Gastrocnemius medialis (tissue), 4 donors: ENCODE measurements around the gene HACD1. TPM values are rescaled to one million over a fixed set of nuclear protein-coding genes. Genes with fewer than 3 reads are reported as not detected.
"Not testable (repeated sequence)": the region's sequence is repeated elsewhere in the genome, so short reads cannot be mapped to it uniquely, and the experiment has no call there.

Experiments used
- ATAC-seq, 2 donors: fragments of 150-250 bp; one replicate each; pipeline ENCODE4 v1.9.1; 2016
- DNase-seq, 2 donors: peaks; one replicate each; pipeline ENCODE4 v3.0.0-alpha.2; 2019
- H3K27ac ChIP-seq, 4 donors: fragments of 200-600 bp; sonication (generic); 1 replicate in 1 of 4; 2 replicates in 3 of 4; pipeline ENCODE4 v1.5.1; 2016 to 2018; ENCODE audit warnings: mild to moderate bottlenecking in 2 of 4, moderate library complexity in 1 of 4
- H3K27me3 ChIP-seq, 3 donors: fragments of 200-600 bp; sonication (generic) in 2 of 3; 1 replicate in 1 of 3; 2 replicates in 2 of 3; pipeline versions ENCODE4 v1.5.1 to v1.6.0; 2016 to 2019; ENCODE audit warnings: mild to moderate bottlenecking in 1 of 3, moderate library complexity in 1 of 3
- H3K36me3 ChIP-seq, 2 donors: fragments of 200-600 bp; sonication (generic) in 1 of 2; one replicate each; pipeline ENCODE4 v1.5.1; 2017 to 2018
- H3K4me1 ChIP-seq, 2 donors: fragments of 200-600 bp; sonication (generic) in 1 of 2; one replicate each; pipeline ENCODE4 v1.5.1; 2016 to 2017; ENCODE audit warnings: mild to moderate bottlenecking in 2 of 2
- H3K4me3 ChIP-seq, 4 donors: fragments of 200-600 bp; sonication (generic) in 3 of 4; 1 replicate in 1 of 4; 2 replicates in 3 of 4; pipeline ENCODE4 v1.5.1; 2016 to 2019; ENCODE audit warnings: mild to moderate bottlenecking in 2 of 4
- H3K9me3 ChIP-seq, 3 donors: fragments of 200-600 bp; sonication (generic) in 2 of 3; 1 replicate in 1 of 3; 2 replicates in 2 of 3; pipeline ENCODE4 v1.5.1; 2016 to 2019
- CTCF ChIP-seq, 5 experiments: fragments of 450-650 bp in 3 of 5; fragments of 200-600 bp in 2 of 5; sonication (generic) in 2 of 5; IDR thresholded peaks in 4 of 5; conservative IDR thresholded peaks in 1 of 5; 1 replicate in 4 of 5; 2 replicates in 1 of 5; pipeline ENCODE4 v1.5.1; 2016 to 2019; ENCODE audit warnings: antibody characterized with exemption in 5 of 5, mild to moderate bottlenecking in 3 of 5, moderate library complexity in 3 of 5
- POLR2A ChIP-seq, 2 donors: fragments of 450-650 bp; IDR thresholded peaks; one replicate each; pipeline ENCODE4 v1.6.1; 2017; ENCODE audit warnings: antibody characterized with exemption in 2 of 2, mild to moderate bottlenecking in 2 of 2, moderate library complexity in 2 of 2
- in situ Hi-C, 4 donors: fragments of 200-750 bp; cut with MboI; loops; one replicate each; pipeline versions ENCODE4 v1.15.0 to v1.8.0; 2017; ENCODE audit warnings: low sequenced_read_pairs in 4 of 4
- intact Hi-C: fragments of 100-400 bp; cut with DNase I; formaldehyde crosslinking; loops from one replicate; pipeline ENCODE4 v1.15.1; 2023; ENCODE audit warnings: low total_unique reads
- total RNA-seq, 4 donors: library from RNA; depleted of rRNA; stranded (reverse); fragments of >200 nt; gene quantifications; one replicate each; pipeline versions ENCODE4 v1.1.0 to v1.2.3, GENCODE V29; 2016

HACD1 gene
- total RNA-seq, 4 donors from 2014 or later = 16.5 to 73.4 (median 44.3) TPM

GRCh38 chr10:17606547-17607040, 10.6 kb downstream of the HACD1 start:
- Histone ChIP-seq H3K9me3 (no peaks in the 10 kb centered on the region), H3K27ac (no peak overlapping the region), H3K4me3 (no peak overlapping the region), H3K36me3 (no peaks in the 10 kb centered on the region), H3K27me3 (no peaks in the 10 kb centered on the region), H3K4me1 (no peaks in the 10 kb centered on the region)
- DNase-seq = no peak
- in situ Hi-C loops (loop anchor here (5.0 to 25.0 kb wide), 4 partner anchors 136 to 606 kb away; no protein-coding TSS in a partner anchor), intact Hi-C loops (loop anchor here (1.0 kb wide), 2 partner anchors 137 to 266 kb away; no protein-coding TSS in a partner anchor)
- TF ChIP-seq CTCF (IDR thresholded peaks at IDR 0.05 in 4 of 5, conservative IDR thresholded peaks at IDR 0.05 in 1 of 5) (no peak), POLR2A (IDR thresholded peaks at IDR 0.05) (no peak)
- ATAC-seq = no peak

GRCh38 chr10:17605936-17606335, 11.2 kb downstream of the HACD1 start:
- intact Hi-C loops = no loop called here
- no peaks in the 10 kb centered on the region for H3K36me3 ChIP-seq
- ATAC-seq = no peak
- H3K9me3 ChIP-seq = no peaks in the 10 kb centered on the region
- TF ChIP-seq POLR2A (IDR thresholded peaks at IDR 0.05) = no peak
- no peak for TF ChIP-seq CTCF (IDR thresholded peaks at IDR 0.05 in 4 of 5, conservative IDR thresholded peaks at IDR 0.05 in 1 of 5)
- in situ Hi-C loops = loop anchor here (5.0 to 25.0 kb wide), 4 partner anchors 136 to 606 kb away; no protein-coding TSS in a partner anchor
- no peaks in the 10 kb centered on the region for H3K4me1 ChIP-seq
- no peak overlapping the region for H3K27ac ChIP-seq
- no peak for DNase-seq
- H3K4me3 ChIP-seq = no peak overlapping the region
- H3K27me3 ChIP-seq = no peaks in the 10 kb centered on the region

GRCh38 chr10:17599089-17599488, 18.1 kb downstream of the HACD1 start:
- Histone ChIP-seq H3K36me3 (peaks cover 0 to 7% of the 10 kb centered on the region in 2 donors), H3K4me3 (no peak overlapping the region), H3K27me3 (no peaks in the 10 kb centered on the region), H3K27ac (no peak overlapping the region), H3K4me1 (no peaks in the 10 kb centered on the region), H3K9me3 (no peaks in the 10 kb centered on the region)
- in situ Hi-C loops (no loop called here), intact Hi-C loops (no loop called here)
- ATAC-seq (no peak), DNase-seq (no peak)
- TF ChIP-seq POLR2A (IDR thresholded peaks at IDR 0.05) = no peak

GRCh38 chr10:17597386-17597785, 19.8 kb downstream of the HACD1 start:
- DNase-seq (no peak), ATAC-seq (no peak)
- no peak overlapping the region for H3K27ac ChIP-seq
- in situ Hi-C loops = no loop called here
- H3K4me1 ChIP-seq = no peaks in the 10 kb centered on the region
- H3K9me3 ChIP-seq = no peaks in the 10 kb centered on the region
- TF ChIP-seq POLR2A (IDR thresholded peaks at IDR 0.05) = no peak
- no peak for TF ChIP-seq CTCF (IDR thresholded peaks at IDR 0.05 in 4 of 5, conservative IDR thresholded peaks at IDR 0.05 in 1 of 5)
- no peak overlapping the region for H3K4me3 ChIP-seq
- intact Hi-C loops = no loop called here
- peaks cover 0 to 16% of the 10 kb centered on the region in 2 donors for H3K36me3 ChIP-seq
- H3K27me3 ChIP-seq = no peaks in the 10 kb centered on the region

GRCh38 chr10:17590969-17591645, 26.1 kb downstream of the HACD1 start:
- in situ Hi-C loops = no loop called here

GRCh38 chr10:17589316-17589715, 27.9 kb downstream of the HACD1 start:
- H3K4me3 ChIP-seq, intact Hi-C loops, H3K9me3 ChIP-seq, H3K27ac ChIP-seq, DNase-seq, H3K27me3 ChIP-seq, in situ Hi-C loops, ATAC-seq: not testable (repeated sequence)
- H3K36me3 ChIP-seq = peaks cover 0 to 11% of the 10 kb centered on the region in 2 donors
- peaks cover 8 to 12% of the 10 kb centered on the region in 2 donors for H3K4me1 ChIP-seq

More at GRCh38 chr10:17590969-17591645, 26.1 kb downstream of the HACD1 start:
- no peaks in the 10 kb centered on the region for H3K27me3 ChIP-seq
- no peak for DNase-seq
- no peak for ATAC-seq
- intact Hi-C loops = no loop called here
- peaks cover 0 to 11% of the 10 kb centered on the region in 2 donors for H3K36me3 ChIP-seq
- no peak overlapping the region for H3K4me3 ChIP-seq
- no peaks in the 10 kb centered on the region for H3K9me3 ChIP-seq
- peaks cover 8 to 12% of the 10 kb centered on the region in 2 donors for H3K4me1 ChIP-seq
- H3K27ac ChIP-seq = no peak overlapping the region
- TF ChIP-seq CTCF (IDR thresholded peaks at IDR 0.05 in 4 of 5, conservative IDR thresholded peaks at IDR 0.05 in 1 of 5) (no peak), POLR2A (IDR thresholded peaks at IDR 0.05) (no peak)
